Activated CD4-positive, alpha-beta T cell treated with anti-CD3 and anti-CD28 coated beads, Interleukin-2, amount 50 U/mL, for 16 hours (primary cell): ENCODE data around the gene SHMT2.
A peak's percentile ranks its signal among the peaks of the same experiment; 100 is the strongest.

Experiments
- DNase-seq: peaks from one replicate; pipeline ENCODE4 v3.0.0-alpha.2; 2020

The SHMT2 gene

DNA sequence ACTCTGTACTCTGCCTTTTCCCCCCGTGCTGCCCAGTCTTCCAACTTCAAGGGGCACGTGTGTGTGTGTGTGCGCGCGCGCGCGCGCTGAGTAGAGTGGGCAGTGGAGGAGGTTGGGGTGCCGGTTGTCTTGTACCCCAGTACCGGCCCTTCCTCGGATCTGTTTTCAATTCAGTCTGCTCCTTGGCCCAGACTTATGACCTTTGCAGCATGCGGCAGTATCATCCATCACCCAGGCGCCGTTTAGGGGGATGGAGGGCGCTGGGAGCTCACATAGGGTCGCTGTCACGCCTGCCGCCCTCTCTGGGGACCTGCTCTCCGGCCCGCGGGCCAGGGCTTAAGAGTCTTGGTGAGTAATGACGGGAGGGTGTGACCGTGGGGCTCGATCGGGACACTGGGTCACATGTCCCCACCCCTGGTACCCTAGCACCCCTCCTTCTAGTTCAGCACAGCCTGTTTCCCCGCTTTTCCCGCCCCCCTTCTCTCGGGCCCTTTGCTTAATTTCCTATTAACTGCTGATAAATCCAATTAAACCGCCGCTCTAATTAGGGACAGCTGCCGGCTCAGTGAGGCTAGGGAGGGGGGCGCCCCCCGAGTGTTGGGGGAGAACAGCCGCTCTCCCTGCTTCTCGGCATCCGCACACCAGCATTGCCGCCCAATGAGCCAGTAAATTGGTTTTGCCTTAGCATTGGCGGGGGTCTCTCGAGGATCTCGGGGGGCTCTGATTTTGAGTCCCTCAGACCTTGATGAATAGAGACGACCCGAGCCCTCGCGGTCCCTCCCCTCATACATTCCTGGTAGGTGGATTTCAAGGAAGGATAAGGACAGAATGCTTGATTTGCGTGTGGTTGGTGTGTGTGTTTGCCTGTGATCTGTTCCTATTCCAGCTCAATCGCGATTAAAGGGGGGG, 12.1 kb downstream of the SHMT2 start:
- no peak for DNase-seq

DNA sequence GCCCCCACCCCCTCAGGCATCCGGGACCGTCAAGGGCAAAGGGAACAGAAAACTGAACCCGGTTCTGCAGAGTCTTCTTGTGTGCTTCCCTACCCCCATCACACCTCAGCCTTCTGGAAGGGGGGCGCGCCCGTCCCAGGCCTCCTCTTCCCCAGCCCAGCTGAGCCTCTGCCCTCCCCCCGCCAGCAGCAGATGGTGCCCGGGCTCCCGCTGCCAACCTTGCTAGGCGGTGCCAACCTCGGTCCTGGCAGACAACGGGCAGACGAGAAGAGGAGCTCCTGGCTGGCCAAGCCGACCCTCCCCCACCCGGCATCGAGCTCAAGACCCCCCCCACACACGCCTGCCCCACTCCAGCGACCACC, 12.8 kb downstream of the SHMT2 start:
- no peak for DNase-seq

DNA sequence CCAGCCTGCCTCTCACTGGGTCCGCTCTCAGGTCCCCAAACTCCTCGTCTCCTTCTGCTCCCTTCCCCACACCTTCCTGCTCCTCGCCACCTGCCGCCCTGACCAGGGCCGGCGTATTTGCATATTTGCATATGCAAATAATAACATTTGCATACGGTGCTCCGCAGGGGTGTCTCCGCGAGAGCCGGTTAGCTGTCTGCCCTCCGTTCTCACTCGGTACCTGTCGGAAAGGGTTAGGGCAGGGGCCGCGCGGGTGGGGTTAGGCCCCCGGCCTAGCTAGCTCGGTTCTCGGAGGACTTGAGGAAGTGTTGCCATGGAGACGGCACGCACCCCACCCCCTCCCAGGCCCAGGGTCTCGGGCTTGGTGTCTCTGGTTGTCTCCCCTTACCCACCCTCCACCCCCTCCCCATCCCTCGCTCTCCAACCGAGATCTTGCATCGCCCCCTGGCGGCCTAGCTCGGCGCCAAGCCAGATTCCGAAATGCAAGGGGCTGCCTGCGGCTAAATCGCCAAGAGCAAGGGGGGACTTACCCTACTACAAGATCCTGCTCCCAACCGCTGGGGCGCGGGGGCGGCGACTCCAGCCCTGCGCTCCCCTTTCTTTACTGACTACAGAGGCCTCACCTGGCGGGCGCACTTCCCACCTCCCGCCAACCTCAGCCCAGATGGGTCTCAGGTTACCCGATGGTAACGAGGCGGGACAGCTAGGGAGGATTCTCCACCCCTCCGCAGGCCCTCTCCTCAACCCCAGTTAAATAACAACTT, 13.4 kb downstream of the SHMT2 start:
- DNase-seq = peak; percentile 66

DNA sequence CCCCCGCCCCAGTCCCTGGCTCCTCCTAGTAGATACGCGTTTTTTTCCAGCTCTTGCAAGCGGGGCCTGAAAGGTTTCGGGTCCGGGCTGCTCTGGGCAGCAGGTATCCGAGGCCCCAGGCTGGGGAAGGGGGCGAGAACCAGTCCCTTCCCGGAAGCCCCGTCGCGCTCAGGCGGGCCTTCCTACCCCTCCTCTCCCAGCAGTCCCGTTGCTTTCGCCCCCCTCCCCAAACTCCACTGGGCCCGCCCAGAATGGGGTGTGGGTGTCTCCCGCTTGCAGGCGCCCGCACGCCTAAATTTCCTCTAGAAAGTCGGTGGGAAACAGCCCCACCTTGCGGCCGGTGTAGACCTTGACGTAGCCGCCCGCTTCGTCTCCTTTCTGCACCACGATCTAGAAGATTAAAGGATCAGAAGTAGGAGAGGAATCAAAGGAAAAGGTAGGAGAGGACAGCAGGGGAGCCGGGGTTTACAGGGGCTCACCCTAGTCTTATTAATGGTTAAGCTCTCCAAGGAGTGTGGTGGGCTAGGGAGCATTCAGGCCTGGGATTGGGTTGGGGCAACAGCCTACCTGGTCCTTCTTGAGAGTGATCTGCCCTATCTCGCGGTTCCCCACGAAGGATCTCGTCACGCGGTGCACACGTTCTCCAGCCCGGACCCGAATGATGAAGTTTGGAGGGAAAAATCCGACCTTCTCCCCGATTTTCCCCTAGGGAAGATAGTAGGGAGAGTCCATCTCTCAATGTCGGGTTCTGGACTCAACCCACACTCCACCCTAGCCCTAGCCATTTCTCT, 14.2 kb downstream of the SHMT2 start:
- DNase-seq = peak; percentile 82

DNA sequence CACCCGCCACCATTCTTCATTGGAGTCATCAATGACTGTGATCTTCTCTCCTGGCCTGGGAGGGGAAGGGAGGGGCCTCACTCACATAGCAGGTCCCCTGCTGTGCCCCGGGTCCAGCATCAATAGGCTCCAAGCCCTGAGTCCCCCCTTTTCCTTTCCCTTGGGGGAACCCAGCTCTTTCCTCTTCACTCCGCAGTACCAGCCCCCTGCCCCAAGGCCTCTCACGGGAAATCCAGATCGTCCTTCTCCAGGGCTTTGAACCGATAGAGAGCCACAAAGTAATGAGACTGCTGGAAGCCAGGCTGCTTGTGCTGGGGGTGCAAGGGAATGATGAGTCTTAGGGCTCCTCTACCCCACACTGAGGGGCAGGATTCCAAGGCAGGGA, 14.8 kb downstream of the SHMT2 start:
- no peak for DNase-seq

DNA sequence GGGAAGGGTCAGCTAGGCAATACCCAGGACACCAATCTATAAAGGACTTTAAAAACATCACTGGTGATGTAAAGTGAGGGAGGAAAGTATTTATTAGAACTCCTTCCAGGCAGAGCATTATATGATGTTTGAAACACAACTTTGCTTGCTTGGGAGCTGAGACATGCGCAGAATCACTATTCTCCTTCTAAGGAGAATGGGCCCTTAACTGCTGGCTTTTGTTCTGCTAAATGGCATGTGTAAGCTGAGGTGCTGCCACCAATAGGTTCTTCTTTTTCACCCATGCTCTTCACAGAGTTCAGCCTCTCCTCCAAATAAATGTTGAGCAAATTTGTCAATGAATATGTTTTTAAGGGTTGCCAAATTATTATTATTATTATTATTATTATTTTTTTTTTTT, 17.5 kb downstream of the SHMT2 start:
- no peak for DNase-seq

DNA sequence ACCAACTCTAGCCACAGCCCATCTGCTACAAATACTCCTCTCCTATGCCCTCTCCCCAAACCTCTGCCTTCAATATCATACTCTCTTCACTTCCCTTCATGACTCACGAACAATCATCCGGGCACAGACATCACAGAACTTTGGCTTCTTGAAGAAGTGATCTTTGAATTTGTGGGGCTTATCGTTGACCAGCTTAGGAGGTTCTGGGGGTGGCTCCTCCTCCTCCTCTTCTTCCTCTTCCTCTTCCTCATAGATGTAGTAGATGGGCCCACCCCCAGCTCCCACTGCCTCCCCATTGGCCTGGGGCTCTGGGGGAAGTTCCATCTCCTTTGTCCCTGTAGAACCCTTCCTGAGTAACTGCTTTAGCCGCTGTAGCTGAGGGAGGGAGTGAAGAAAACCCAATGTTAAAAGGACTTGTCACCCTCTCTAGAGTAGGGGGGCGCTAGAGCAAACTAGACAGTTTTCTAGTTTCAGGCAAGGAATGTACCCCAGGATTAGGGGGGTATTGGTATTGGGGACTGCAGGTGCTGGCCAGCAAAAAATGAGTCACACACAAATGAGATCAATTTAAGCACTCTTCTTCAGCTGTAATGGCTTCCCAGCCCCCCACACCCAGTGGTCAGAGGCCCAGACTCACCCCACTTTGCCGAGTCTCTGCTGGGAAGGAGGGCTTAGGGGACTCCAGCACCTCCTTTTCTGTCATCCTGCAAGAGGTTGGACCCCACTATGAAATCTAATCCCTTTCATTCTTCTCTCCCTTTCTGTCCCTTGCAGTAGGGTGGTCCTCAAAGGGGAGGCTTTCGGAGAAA, 19.6 kb downstream of the SHMT2 start:
- no peak for DNase-seq

DNA sequence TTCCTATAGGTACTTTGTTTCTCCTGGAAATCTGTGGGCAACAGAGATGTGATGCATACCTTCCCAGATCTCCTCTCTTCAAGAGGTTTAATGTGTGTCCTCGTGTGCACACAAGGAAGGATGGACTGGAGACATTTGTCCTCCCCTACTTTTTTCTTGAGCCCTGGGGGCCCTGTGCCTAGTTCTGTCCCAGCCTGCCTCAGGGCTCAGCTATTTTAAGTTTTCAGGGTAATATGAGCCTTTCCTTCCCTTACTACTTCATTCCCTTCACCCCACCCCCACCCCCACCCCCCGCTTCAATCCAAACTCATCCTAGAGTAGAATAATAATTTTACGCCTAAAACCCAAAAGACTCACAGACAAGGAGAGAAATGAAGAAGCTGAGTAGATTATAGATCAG, 21.0 kb downstream of the SHMT2 start:
- no peak for DNase-seq

DNA sequence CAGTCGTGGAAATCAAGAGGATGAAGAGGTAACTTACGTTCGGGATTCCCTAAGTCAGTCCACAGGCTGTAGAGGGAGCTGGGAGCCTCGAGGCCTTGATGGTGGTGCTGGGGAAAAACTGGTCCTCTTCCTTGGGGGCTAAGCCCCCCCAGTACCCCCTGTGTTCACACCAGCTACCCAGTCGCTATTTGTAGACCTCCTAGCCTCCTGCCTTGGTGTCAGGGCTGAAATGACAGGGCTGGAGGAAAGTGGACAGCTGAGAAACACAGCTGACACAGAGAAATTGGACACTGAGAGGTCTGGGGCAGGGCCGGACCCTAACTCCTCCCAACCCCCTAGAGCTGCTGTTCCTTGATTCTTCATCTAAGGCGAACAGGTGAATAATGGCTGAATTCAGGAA, 21.4 kb downstream of the SHMT2 start, which contains the start of gene STAC3:
STAC3 (minus strand) TSS at position 232 of the 400 bp plus-strand sequence. CDS start 1,551 bp downstream, outside the sequence.
- DNase-seq = no peak

DNA sequence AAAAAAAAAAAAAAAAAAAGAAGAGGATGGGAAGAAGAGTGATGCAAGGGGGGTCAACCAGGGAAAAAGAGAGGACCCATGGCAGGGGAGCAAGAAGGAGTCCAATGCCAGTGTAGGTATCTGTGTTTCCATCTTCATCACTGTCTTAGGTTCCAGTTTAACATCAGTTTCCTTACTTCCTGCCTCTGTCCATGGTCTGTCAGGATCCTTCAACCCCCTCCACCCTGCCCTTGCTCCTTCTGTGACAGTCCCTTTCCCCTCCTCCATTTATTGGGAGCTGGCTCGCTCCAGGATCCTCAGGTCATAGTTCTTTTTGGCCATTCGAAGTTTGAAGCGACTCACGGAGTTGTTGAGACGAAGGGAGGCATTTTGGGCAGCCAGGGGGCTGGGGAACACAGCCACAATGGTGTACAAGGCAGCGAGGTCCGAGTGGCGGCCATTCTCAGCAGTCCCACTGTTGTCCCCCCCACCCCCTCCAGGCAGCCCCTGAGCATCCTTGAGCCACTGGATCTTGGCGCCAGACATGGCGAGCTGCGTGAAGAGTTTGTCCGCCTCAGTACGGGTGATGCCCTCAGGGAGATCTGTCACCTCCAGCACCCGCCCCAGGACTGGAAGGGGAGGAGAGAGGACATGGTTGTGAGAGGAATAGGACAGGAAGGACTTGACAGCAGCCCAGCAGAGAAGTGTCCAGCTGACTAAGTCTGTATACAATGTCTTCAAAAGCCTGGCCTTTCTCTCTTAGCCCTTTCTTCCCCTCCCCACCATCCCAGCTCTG, 25.2 kb downstream of the SHMT2 start:
- no peak for DNase-seq

DNA sequence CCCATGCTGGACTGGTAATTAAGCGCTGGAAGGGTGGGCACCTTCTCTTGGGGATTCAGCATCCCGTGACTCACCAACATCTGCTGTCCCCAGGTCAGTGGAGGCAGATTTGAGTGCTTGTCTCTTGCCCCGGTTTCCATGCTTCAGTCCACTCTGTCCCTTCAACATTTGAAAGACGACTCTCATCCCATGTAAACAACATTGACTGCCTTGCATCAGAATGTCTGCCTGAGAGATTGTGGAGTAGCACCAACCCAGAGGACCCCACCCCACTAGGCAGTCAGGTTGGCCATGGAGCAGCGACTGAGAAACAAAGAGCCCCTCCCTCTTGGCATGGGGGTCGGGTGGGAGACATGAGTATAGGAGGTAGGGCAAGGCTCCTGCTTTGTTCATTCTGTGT, 26.4 kb downstream of the SHMT2 start:
- DNase-seq = no peak

DNA sequence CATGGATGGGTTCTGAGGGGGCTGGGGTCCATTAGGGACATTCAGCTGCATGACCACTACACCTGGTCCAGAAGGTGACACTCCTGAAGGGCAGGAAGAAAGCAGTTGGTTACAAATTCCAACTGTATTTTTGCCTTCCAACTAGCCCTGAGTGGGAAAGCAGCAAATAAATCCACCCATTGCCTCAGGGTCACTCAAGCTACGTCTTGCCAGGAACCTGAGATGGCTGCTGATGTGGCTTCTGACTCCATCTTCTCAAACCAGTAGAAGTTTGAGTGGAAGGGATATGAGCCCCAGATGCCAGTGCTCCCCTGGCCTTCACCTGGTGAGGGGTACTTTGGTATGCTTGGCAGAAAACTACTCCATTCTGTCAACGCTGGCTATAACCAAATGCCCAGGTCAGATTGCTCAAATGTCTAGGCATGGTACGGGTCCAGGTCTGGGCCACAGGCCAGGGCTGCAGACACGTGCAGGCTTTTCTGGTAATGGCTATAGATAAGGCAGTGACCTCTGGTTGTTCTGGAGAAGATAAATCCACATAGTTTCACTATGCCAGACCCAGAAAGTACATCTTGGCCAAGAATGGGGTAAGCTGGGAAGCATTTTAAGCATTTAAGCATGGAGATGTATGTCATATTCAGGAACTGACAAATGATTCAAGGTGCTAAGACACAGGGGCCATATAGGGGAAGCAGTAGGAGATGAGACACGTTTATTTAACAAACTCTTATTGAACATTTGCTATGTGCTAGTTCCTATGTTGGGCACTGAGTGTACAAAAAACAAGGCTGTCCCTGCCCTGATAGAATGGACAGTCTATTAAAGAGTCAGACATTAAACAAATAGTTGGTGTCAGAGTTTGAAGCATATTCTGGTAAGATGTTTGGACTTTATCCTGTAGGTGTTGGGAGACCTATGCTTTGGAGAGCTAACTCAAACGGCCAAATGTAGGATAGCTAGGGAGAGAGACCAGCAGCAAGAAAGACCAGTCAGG, 29.8 kb downstream of the SHMT2 start:
- no peak for DNase-seq

DNA sequence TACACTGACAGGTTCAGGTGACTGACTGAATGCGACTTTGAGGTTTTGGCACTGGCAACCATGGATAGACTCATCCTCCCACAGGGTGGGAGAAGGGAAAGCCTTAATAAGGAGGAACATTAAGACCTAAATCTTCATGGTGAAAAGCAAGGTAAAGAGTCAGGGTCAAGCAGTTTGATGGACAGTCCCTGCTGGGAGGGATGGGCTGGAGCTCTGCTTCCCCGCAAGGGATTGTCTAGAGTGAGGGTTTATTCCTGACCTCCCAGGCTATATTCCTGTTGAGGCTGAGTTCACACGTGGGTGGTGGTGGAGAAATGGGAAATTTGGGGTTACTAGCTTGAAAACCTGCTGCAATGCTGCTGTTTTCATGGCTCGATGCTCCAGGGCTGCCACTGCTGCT, 30.9 kb downstream of the SHMT2 start:
- DNase-seq = no peak

DNA sequence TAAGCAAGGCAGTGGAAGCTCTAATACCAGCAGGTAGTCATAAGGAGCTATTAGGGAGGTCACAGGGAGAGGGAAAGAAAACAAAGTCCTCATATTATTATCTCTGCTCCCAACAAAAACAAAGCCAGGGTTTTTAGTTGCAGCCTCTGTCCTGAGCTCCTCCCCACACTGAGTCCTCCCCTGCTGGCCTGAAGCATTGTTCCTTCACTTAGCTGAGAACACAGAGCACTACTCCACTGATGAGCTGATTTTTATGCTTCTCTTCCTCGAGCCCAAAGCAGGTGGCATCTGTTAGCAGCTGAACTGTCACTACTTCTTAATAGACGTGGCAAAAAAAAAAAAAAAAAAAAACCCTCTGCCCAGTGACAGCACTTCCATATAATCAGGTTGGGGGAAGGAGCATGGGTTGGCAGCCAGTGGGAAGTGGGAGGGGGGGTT, 31.9 kb downstream of the SHMT2 start:
- no peak for DNase-seq

DNA sequence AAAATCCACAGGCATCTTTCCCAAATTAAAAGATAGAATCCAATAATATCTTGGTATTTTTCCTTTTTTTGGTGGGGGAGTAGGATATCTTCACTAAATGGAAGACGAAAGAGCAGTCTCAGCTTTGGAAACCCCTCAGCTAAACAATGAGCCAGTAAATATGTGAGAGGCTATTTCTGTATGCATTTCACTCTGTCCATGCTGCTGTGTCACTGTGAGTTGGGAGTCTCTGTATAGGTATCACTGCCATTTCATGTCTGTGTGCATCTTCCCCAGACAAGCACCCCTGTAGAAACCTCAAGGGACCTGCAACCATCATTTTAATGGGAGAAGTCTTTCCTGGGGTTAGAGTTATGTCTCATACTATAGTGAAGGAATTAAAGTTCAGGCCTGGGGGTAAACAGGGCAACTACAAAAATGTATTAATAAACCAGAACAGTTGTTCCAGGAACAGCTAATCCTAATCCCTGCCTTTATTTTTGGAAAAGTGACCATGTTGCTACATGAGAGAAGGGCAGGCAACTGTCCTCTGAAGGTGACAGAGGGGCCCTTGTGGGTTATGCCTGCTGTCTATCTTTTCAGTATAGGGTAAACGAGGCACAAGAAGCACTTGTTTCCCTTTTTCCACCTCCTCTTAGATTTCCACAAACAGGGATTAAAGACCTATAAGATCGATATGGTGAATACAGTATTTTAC, 32.8 kb downstream of the SHMT2 start:
- no peak for DNase-seq

DNA sequence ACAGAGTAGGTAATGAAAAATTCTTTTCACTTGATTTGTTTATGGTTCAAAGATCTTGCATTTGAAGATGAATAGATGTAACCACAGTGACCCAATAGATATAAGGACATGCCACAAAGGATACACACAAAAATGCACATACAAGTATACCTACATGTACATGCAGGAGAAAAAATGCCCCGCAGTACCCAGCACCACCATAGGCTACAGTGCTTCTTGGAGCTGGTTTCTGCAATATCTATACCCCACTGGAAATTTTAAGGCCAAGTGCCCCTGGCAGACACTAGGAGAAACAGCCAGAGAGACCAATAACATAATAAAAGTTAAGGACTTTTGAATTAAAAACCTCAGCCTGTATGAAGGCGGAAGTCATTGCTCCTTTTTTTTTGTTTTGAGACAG, 33.6 kb downstream of the SHMT2 start:
- no peak for DNase-seq

DNA sequence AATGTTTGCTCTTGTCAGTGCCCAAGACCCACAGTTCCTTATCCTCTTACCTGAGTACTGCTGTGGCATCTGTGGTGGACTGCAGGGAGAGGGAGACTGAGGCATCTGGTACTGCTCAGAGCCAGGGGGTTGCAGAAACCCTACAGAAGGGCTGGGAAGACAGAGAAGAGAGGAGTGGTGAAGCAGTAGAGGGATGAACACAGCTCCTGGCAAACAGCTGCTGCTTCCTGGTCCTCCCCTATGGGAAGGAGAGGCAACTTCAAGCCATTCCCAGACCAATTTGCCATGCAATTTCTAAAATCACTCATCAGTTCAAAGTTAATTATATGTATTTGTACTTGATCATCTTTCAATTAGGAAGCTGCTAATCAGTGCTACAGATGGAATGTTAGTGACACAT, 37.2 kb downstream of the SHMT2 start:
- no peak for DNase-seq

DNA sequence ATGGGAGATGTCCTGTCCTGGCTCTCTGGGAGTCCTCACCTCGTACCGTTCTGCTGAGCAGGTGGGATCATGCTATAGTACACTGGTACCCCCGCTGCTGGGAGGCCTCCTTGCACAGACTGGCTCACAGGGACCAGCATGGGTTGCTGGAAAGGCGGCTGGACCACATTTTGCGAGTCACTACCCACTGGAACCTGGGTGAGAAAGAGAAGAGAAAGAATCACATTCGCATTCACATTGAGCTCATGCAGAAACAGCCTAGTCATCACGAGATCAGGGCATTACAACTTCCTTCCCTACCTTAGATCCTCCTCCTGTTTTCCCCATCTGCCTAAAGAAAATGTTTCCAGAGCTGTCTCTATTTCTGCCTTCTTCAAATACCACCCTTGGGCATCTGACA, 38.8 kb downstream of the SHMT2 start:
- DNase-seq = peak; percentile 9

DNA sequence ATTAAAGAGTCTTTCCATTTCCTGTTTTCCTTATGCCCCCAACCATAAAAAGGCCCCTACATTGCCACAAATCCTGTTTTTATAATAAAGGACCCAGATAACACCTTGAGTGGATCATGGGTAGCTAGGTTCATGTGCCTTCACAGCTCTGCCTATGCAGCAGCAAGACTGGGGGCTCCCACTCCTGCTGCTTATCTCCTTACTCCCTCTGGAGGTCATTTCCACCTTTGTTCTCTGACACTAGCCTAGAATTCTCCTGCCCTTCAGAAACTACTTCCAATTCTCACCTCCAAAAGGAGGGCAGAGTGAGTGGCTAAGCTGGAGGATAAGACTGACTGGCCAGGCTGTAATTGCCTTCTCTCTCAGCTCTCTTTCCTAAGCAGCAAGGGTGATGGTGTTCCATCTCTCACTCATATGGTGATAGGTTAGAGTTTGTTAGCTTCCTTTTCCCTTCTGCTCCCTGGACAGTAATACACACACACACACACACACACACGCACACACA, 41.5 kb downstream of the SHMT2 start:
- DNase-seq = no peak
